ENCODE measurements around the gene TSR1. TPM values are rescaled to one million over a fixed set of nuclear protein-coding genes. Genes with fewer than 3 reads are reported as not detected.

TSR1 gene
- total and polyA plus RNA-seq, 2 donors (not counting 1 experiment from before 2014, with no cell fraction given): 10.2 to 31.5 TPM

- DNase-seq: no peak
- no peak for ATAC-seq (ENCODE audit: low read depth)
- H3K4me1 Mint-ChIP-seq: no peaks in the 10 kb centered on the region
- no peak overlapping the region for H3K4me3 Mint-ChIP-seq
- H3K27me3 Mint-ChIP-seq: no peaks in the 10 kb centered on the region
- Histone ChIP-seq H4K20me1 (ENCODE audit: control insufficient read depth, insufficient read depth, low read length, poor library complexity, severe bottlenecking) (peaks cover 6% of the 10 kb centered on the region), H3K4me2 (replicated peaks; ENCODE audit: low read depth, low read length, poor library complexity, severe bottlenecking) (no peak overlapping the region), H3K27ac (ENCODE audit: low read length in 2 of 2) (no peak overlapping the region), H3K4me3 (ENCODE audit: control extremely low read depth in 1 of 5, extremely low read depth in 1 of 5, insufficient read depth in 1 of 5, low read depth in 2 of 5, low read length in 4 of 5) (no peak overlapping the region), H2AFZ (ENCODE audit: insufficient read depth, low read depth, low read length, poor library complexity, severe bottlenecking) (no peak overlapping the region), H3K79me2 (ENCODE audit: control insufficient read depth, insufficient read depth, low read length) (no peaks in the 10 kb centered on the region), H3K4me1 (ENCODE audit: control insufficient read depth in 2 of 2, insufficient read depth in 2 of 2, low read length in 2 of 2) (no peaks in the 10 kb centered on the region), H3K36me3 (replicated peaks in 1 of 2; ENCODE audit: control extremely low read depth in 1 of 2, control insufficient read depth in 1 of 2, extremely low read depth in 1 of 2, insufficient read depth in 2 of 2, low read length in 1 of 2) (peaks cover 0 to 17% of the 10 kb centered on the region in 2 experiments), H3K27me3 (replicated peaks in 1 of 4; ENCODE audit: control extremely low read depth in 1 of 4, control insufficient read depth in 3 of 4, insufficient read depth in 4 of 4, low read length in 3 of 4) (no peaks in the 10 kb centered on the region), H3K9me3 (ENCODE audit: control extremely low read depth in 1 of 3, control insufficient read depth in 2 of 3, insufficient read depth in 1 of 3, low read length in 2 of 3) (no peaks in the 10 kb centered on the region), H3K9ac (ENCODE audit: low read length) (no peak overlapping the region)
- CTCF ChIA-PET: interaction anchor here (1.5 kb wide), 1 partner anchor 22 kb away, joined by 6 read pairs; no protein-coding TSS in a partner anchor
- H3K27ac Mint-ChIP-seq: no peak overlapping the region
- no peak for TF ChIP-seq EZH2 (IDR thresholded peaks at IDR 0.05; ENCODE audit: borderline replicate concordance, insufficient read depth, low read depth, low read length, poor library complexity, severe bottlenecking)
- TF ChIP-seq, protein P1, sequence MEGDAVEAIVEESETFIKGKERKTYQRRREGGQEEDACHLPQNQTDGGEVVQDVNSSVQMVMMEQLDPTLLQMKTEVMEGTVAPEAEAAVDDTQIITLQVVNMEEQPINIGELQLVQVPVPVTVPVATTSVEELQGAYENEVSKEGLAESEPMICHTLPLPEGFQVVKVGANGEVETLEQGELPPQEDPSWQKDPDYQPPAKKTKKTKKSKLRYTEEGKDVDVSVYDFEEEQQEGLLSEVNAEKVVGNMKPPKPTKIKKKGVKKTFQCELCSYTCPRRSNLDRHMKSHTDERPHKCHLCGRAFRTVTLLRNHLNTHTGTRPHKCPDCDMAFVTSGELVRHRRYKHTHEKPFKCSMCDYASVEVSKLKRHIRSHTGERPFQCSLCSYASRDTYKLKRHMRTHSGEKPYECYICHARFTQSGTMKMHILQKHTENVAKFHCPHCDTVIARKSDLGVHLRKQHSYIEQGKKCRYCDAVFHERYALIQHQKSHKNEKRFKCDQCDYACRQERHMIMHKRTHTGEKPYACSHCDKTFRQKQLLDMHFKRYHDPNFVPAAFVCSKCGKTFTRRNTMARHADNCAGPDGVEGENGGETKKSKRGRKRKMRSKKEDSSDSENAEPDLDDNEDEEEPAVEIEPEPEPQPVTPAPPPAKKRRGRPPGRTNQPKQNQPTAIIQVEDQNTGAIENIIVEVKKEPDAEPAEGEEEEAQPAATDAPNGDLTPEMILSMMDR (IDR thresholded peaks at IDR 0.05): no peak
- WGBS (ENCODE audit: insufficient coverage): 97% methylated on average over 15 of the region's 21 CpGs
- intact Hi-C loops (cut with micrococcal nuclease): no loop called here
- no peaks in the 10 kb centered on the region for H3K9me3 Mint-ChIP-seq (ENCODE audit: insufficient read depth)
- POLR2A ChIA-PET: no interaction called here
Observed at GRCh38 chr17:2361010-2361760, 24.9 kb upstream of the TSR1 start.

GRCh38 chr17:2357931-2358434 is 21.7 kb upstream of the TSR1 start:
- Histone ChIP-seq H3K4me1 (ENCODE audit: control insufficient read depth in 2 of 2, insufficient read depth in 2 of 2, low read length in 2 of 2) (no peaks in the 10 kb centered on the region), H3K4me2 (replicated peaks; ENCODE audit: low read depth, low read length, poor library complexity, severe bottlenecking) (no peak overlapping the region), H3K36me3 (replicated peaks in 1 of 2; ENCODE audit: control extremely low read depth in 1 of 2, control insufficient read depth in 1 of 2, extremely low read depth in 1 of 2, insufficient read depth in 2 of 2, low read length in 1 of 2) (peaks cover 0 to 6% of the 10 kb centered on the region in 2 experiments), H3K9ac (ENCODE audit: low read length) (no peak overlapping the region), H3K79me2 (ENCODE audit: control insufficient read depth, insufficient read depth, low read length) (peaks cover 6% of the 10 kb centered on the region), H3K27me3 (replicated peaks in 1 of 4; ENCODE audit: control extremely low read depth in 1 of 4, control insufficient read depth in 3 of 4, insufficient read depth in 4 of 4, low read length in 3 of 4) (no peaks in the 10 kb centered on the region), H3K4me3 (ENCODE audit: control extremely low read depth in 1 of 5, extremely low read depth in 1 of 5, insufficient read depth in 1 of 5, low read depth in 2 of 5, low read length in 4 of 5) (no peak overlapping the region), H2AFZ (ENCODE audit: insufficient read depth, low read depth, low read length, poor library complexity, severe bottlenecking) (no peak overlapping the region), H3K9me3 (ENCODE audit: control extremely low read depth in 1 of 3, control insufficient read depth in 2 of 3, insufficient read depth in 1 of 3, low read length in 2 of 3) (no peaks in the 10 kb centered on the region), H3K27ac (ENCODE audit: low read length in 2 of 2) (no peak overlapping the region), H4K20me1 (ENCODE audit: control insufficient read depth, insufficient read depth, low read length, poor library complexity, severe bottlenecking) (peaks cover 6% of the 10 kb centered on the region)
- CTCF ChIA-PET: interaction anchor here (1.8 kb wide), 1 partner anchor 25 kb away, joined by 5 read pairs; no protein-coding TSS in a partner anchor
- POLR2A ChIA-PET: no interaction called here
- Mint-ChIP-seq H3K27ac (no peak overlapping the region), H3K4me1 (peaks cover 4% of the 10 kb centered on the region), H3K27me3 (no peaks in the 10 kb centered on the region), H3K4me3 (no peak overlapping the region), H3K9me3 (ENCODE audit: insufficient read depth) (no peaks in the 10 kb centered on the region)
- TF ChIP-seq, protein P1 (IDR thresholded peaks at IDR 0.05): no peak
- no peak for TF ChIP-seq EZH2 (IDR thresholded peaks at IDR 0.05; ENCODE audit: borderline replicate concordance, insufficient read depth, low read depth, low read length, poor library complexity, severe bottlenecking)
- no peak for ATAC-seq (ENCODE audit: low read depth)
- intact Hi-C loops (cut with micrococcal nuclease): no loop called here
- WGBS (ENCODE audit: insufficient coverage): 95% methylated on average over 10 of the region's 10 CpGs
- DNase-seq: no peak

Measured in B cell (primary cell).